ENCODE data around the gene SPTLC3. TPM values are rescaled to one million over a fixed set of nuclear protein-coding genes. Genes with fewer than 3 reads are reported as not detected.
A peak's percentile ranks its signal among the peaks of the same experiment; 100 is the strongest.

Gene SPTLC3
- total and polyA plus RNA-seq, 2 of the 13 experiments (the other 11 are each of a cell fraction or from before 2014, with no cell fraction given) = 20.5 to 95.6 TPM

DNA sequence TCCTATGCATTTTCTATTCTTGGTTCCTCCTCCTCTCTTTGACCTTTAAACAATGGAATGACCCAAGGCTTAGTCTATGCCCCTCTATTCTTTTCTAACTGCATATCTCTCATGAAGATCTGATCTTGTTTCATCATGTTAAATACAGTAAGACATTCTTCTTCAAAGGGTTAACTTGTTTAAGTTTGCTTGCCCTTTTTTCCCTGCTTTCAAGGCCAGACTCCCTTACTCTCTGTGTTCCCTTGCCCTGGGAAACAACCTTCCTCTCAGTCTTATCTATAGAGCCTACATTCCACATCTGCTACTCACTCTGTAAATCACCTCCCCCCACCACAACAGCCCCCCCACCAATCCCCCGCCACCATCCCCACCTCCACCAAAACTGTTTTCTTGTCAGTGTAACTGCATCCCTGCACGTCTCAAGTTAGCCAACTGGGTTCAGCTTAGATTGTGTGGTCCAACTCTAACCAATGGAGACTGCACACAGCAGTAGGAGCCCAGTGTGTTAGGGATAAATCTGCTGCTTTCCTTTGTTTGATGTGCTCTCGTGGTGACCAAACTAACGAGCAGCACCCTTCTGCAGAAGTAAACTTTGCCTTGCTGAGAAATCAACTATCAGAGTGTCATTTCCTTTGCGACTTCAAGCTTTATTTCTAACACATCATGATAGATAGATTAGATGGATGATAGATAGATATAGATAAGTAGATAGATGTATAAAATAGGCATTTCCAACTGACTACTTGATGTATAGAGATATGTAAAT is 12.6 kb downstream of the SPTLC3 start (continued):
- TF ChIP-seq, protein P1, sequence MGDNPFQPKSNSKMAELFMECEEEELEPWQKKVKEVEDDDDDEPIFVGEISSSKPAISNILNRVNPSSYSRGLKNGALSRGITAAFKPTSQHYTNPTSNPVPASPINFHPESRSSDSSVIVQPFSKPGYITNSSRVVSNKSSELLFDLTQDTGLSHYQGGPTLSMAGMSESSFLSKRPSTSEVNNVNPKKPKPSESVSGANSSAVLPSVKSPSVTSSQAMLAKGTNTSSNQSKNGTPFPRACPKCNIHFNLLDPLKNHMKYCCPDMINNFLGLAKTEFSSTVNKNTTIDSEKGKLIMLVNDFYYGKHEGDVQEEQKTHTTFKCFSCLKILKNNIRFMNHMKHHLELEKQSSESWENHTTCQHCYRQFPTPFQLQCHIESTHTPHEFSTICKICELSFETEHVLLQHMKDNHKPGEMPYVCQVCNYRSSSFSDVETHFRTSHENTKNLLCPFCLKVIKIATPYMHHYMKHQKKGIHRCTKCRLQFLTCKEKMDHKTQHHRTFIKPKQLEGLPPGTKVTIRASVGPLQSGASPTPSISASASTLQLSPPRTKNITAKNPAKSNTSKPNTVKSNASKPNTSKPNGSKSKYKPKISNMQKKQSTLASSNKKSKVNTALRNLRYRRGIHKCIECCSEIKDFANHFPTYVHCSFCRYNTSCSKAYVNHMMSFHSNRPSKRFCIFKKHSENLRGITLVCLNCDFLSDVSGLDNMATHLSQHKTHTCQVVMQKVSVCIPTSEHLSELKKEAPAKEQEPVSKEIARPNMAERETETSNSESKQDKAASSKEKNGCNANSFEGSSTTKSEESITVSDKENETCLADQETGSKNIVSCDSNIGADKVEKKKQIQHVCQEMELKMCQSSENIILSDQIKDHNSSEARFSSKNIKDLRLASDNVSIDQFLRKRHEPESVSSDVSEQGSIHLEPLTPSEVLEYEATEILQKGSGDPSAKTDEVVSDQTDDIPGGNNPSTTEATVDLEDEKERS (CRISPR knock-in tag; IDR thresholded peaks at IDR 0.05) = no peak
- TF ChIP-seq, protein P2, sequence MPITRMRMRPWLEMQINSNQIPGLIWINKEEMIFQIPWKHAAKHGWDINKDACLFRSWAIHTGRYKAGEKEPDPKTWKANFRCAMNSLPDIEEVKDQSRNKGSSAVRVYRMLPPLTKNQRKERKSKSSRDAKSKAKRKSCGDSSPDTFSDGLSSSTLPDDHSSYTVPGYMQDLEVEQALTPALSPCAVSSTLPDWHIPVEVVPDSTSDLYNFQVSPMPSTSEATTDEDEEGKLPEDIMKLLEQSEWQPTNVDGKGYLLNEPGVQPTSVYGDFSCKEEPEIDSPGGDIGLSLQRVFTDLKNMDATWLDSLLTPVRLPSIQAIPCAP (CRISPR knock-in tag; IDR thresholded peaks at IDR 0.05; ENCODE audit: low read depth) = no peak
- TF ChIP-seq ZFP36L2 (CRISPR knock-in tag; IDR thresholded peaks at IDR 0.05) = no peak
- TF ChIP-seq ZNF484 (CRISPR knock-in tag; IDR thresholded peaks at IDR 0.05; ENCODE audit: borderline replicate concordance, low read depth) = no peak
- TF ChIP-seq, protein P3, sequence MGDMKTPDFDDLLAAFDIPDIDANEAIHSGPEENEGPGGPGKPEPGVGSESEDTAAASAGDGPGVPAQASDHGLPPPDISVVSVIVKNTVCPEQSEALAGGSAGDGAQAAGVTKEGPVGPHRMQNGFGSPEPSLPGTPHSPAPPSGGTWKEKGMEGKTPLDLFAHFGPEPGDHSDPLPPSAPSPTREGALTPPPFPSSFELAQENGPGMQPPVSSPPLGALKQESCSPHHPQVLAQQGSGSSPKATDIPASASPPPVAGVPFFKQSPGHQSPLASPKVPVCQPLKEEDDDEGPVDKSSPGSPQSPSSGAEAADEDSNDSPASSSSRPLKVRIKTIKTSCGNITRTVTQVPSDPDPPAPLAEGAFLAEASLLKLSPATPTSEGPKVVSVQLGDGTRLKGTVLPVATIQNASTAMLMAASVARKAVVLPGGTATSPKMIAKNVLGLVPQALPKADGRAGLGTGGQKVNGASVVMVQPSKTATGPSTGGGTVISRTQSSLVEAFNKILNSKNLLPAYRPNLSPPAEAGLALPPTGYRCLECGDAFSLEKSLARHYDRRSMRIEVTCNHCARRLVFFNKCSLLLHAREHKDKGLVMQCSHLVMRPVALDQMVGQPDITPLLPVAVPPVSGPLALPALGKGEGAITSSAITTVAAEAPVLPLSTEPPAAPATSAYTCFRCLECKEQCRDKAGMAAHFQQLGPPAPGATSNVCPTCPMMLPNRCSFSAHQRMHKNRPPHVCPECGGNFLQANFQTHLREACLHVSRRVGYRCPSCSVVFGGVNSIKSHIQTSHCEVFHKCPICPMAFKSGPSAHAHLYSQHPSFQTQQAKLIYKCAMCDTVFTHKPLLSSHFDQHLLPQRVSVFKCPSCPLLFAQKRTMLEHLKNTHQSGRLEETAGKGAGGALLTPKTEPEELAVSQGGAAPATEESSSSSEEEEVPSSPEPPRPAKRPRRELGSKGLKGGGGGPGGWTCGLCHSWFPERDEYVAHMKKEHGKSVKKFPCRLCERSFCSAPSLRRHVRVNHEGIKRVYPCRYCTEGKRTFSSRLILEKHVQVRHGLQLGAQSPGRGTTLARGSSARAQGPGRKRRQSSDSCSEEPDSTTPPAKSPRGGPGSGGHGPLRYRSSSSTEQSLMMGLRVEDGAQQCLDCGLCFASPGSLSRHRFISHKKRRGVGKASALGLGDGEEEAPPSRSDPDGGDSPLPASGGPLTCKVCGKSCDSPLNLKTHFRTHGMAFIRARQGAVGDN (CRISPR knock-in tag; IDR thresholded peaks at IDR 0.05) = no peak
- no peak for TF ChIP-seq ZSCAN30 (CRISPR knock-in tag; IDR thresholded peaks at IDR 0.05)
- TF ChIP-seq GABPB1 (CRISPR knock-in tag; IDR thresholded peaks at IDR 0.05) = no peak
- TF ChIP-seq POLR2AphosphoS5 (IDR thresholded peaks at IDR 0.05; ENCODE audit: low read depth, low read length) = no peak
- TF ChIP-seq PHF8 (CRISPR knock-in tag; IDR thresholded peaks at IDR 0.05) = no peak
- TF ChIP-seq, protein P4, sequence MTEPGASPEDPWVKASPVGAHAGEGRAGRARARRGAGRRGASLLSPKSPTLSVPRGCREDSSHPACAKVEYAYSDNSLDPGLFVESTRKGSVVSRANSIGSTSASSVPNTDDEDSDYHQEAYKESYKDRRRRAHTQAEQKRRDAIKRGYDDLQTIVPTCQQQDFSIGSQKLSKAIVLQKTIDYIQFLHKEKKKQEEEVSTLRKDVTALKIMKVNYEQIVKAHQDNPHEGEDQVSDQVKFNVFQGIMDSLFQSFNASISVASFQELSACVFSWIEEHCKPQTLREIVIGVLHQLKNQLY (CRISPR knock-in tag; IDR thresholded peaks at IDR 0.05) = no peak
- TF ChIP-seq YEATS2 (CRISPR knock-in tag; IDR thresholded peaks at IDR 0.05; ENCODE audit: borderline replicate concordance) = no peak
- no peak for TF ChIP-seq ZNF577 (CRISPR knock-in tag; IDR thresholded peaks at IDR 0.05; ENCODE audit: borderline replicate concordance, low read depth)
- TF ChIP-seq ZNF776 (CRISPR knock-in tag; IDR thresholded peaks at IDR 0.05) = no peak
- no peak for TF ChIP-seq ZNF501 (CRISPR knock-in tag; IDR thresholded peaks at IDR 0.05)
- no peak for TF ChIP-seq TEAD3 (CRISPR knock-in tag; optimal IDR thresholded peaks at IDR 0.05; ENCODE audit: borderline replicate concordance)
- TF ChIP-seq POGZ (CRISPR knock-in tag; IDR thresholded peaks at IDR 0.05) = no peak
- no peak for TF ChIP-seq ZMYM3 (CRISPR knock-in tag; IDR thresholded peaks at IDR 0.05)
- no peak for TF ChIP-seq TBX3 (IDR thresholded peaks at IDR 0.05; ENCODE audit: borderline replicate concordance)
- no peak for TF ChIP-seq TEAD2 (CRISPR knock-in tag; IDR thresholded peaks at IDR 0.05)
- no peak for TF ChIP-seq DR1 (CRISPR knock-in tag; IDR thresholded peaks at IDR 0.05)
- TF ChIP-seq, protein P5, sequence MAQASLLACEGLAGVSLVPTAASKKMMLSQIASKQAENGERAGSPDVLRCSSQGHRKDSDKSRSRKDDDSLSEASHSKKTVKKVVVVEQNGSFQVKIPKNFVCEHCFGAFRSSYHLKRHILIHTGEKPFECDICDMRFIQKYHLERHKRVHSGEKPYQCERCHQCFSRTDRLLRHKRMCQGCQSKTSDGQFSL (CRISPR knock-in tag; IDR thresholded peaks at IDR 0.05) = 0 out of 2 replicates have a peak, but pooled peaks have one; percentile 44
